Peyer's patch (tissue), 4 donors: ENCODE measurements around the gene RAB17.

Source experiments
- CTCF ChIP-seq, 6 experiments: fragments of 450-650 bp in 4 of 6; fragments of 200-600 bp in 2 of 6; sonication (generic) in 1 of 6; IDR thresholded peaks; one replicate each; pipeline ENCODE4 v1.5.1; 2017 to 2019; ENCODE audit warnings: antibody characterized with exemption in 6 of 6, mild to moderate bottlenecking in 3 of 6, moderate library complexity in 1 of 6
- POLR2A ChIP-seq, 2 donors: fragments of 450-650 bp; IDR thresholded peaks; one replicate each; pipeline ENCODE4 v1.5.1; 2017; ENCODE audit warnings: antibody characterized with exemption in 2 of 2, mild to moderate bottlenecking in 2 of 2, moderate library complexity in 2 of 2

- TF ChIP-seq CTCF (IDR thresholded peaks at IDR 0.05) (no peak), POLR2A (IDR thresholded peaks at IDR 0.05) (no peak)
These were observed 58.4 kb downstream of the RAB17 start for GRCh38 chr2:237532160-237532559.
